Measurements from ENCODE around the gene PRSS36.
A peak's percentile ranks its signal among the peaks of the same experiment; 100 is the strongest.

The PRSS36 gene

DNA sequence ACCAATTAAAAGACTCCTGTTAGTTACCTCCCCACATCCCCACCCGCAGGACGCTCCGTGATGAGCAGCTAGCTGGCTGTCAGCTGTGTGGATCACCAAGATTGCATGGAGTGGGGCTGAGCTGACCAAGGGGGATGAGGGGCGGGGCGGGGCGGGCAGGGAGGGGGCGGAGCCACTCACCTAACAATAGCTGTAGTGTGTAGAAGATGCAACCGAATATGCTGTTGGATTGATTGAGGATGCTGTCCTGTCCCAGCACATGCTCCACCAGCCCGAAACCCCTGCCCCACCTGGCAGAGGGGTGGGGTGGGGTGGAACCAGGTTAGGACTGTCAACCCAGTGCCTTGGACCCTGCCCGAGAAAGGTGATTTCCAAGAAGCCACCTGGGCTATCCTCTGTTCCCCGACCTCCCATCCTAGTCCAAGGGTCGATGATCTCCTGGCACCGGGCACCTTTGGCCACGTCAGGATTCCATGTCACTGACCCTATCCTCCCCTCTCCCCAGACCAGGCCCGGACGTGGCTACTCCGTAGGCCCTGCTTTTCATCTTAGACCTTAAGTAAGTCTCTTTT lies 56.6 kb downstream of the PRSS36 start:
- H3K4me1 Mint-ChIP-seq = peaks cover 13% of the 10 kb centered on the region
- TF ChIP-seq, protein P1, sequence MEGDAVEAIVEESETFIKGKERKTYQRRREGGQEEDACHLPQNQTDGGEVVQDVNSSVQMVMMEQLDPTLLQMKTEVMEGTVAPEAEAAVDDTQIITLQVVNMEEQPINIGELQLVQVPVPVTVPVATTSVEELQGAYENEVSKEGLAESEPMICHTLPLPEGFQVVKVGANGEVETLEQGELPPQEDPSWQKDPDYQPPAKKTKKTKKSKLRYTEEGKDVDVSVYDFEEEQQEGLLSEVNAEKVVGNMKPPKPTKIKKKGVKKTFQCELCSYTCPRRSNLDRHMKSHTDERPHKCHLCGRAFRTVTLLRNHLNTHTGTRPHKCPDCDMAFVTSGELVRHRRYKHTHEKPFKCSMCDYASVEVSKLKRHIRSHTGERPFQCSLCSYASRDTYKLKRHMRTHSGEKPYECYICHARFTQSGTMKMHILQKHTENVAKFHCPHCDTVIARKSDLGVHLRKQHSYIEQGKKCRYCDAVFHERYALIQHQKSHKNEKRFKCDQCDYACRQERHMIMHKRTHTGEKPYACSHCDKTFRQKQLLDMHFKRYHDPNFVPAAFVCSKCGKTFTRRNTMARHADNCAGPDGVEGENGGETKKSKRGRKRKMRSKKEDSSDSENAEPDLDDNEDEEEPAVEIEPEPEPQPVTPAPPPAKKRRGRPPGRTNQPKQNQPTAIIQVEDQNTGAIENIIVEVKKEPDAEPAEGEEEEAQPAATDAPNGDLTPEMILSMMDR (IDR thresholded peaks at IDR 0.05; ENCODE audit: unreplicated experiment in 3 of 3) = no peak
- H3K4me3 Mint-ChIP-seq = peak overlapping the region; percentile 83 to 95 (median 94)
- H3K27ac Mint-ChIP-seq = no peak overlapping the region
- H3K36me3 Mint-ChIP-seq (ENCODE audit: low read depth) = peaks cover 10% of the 10 kb centered on the region
- H3K27me3 Mint-ChIP-seq (ENCODE audit: low read depth) = no peaks in the 10 kb centered on the region
- H3K9me3 Mint-ChIP-seq = no peaks in the 10 kb centered on the region

DNA sequence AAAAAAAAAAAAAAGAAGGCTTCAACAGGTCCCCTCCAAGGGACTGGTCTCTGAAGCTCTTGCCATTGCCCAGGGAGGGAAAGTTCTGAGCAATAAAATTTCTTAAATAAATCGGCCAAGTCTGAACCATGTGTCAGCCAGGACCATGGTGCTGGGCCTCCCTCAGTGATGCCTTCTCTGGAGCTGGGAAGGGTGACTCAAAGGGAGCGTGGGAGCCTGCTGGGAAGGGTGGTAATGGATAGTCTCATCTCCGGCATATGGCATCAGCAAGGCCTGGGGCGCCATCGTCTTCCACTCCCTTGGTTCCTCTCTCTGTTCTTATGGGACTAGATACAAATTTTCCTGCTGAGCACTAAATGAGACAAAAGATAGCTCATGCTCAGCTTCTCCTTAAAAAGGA lies 57.5 kb downstream of the PRSS36 start:
- no peaks in the 10 kb centered on the region for H3K9me3 Mint-ChIP-seq
- H3K4me3 Mint-ChIP-seq = peak overlapping the region; percentile 72 to 95 (median 76)
- H3K27me3 Mint-ChIP-seq (ENCODE audit: low read depth) = no peaks in the 10 kb centered on the region
- H3K36me3 Mint-ChIP-seq (ENCODE audit: low read depth) = peaks cover 10% of the 10 kb centered on the region
- TF ChIP-seq, protein P1 (IDR thresholded peaks at IDR 0.05; ENCODE audit: unreplicated experiment in 3 of 3) = no peak
- H3K4me1 Mint-ChIP-seq = peaks cover 13% of the 10 kb centered on the region
- H3K27ac Mint-ChIP-seq = peak overlapping the region in 1 of 3 experiments; percentile 39

DNA sequence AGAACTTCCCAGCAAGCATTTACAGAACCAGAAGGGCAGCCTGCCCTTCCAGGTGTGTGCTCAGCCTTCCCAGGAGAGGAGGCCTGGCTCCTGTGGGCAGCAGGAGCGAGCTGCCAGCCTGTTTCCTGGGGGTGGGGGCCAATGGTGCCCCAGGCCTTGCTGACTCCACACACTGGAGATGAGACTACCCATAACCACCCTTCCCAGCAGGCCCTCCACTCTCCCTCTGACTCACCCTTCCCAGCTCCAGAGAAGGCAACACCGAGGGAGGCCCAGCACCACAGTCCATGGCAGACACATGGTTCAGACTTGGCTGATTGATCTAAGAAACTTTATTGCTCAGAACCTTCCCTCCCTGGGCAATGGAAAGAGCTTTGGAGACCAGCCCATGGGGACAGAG lies 59.3 kb downstream of the PRSS36 start:
- Mint-ChIP-seq H3K4me3 (peak overlapping the region in 2 of 3 experiments; percentile 7 to 13), H3K9me3 (no peaks in the 10 kb centered on the region), H3K27me3 (ENCODE audit: low read depth) (no peaks in the 10 kb centered on the region), H3K27ac (no peak overlapping the region), H3K4me1 (peaks cover 18% of the 10 kb centered on the region), H3K36me3 (ENCODE audit: low read depth) (peaks cover 12% of the 10 kb centered on the region)
- TF ChIP-seq, protein P1 (IDR thresholded peaks at IDR 0.05; ENCODE audit: unreplicated experiment in 3 of 3) = no peak

DNA sequence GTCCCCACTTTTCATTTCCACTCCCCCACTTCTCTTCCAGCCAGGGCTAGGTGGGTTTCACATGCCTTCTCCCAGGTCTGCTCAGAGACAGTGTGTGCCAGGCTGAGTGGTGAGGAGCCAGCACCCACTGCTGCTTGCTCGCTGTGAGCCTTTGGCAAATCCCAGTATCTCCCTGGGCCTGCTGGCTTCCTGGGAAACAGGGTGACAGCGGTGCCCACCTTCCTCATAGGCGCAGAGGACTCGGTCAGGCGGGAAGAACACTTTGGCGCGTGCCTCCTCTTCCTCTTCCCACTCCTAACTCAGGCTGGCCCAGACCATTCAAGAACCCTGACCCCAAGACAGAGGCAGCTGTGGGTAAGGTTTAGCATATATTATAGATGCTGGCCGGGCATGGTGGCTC lies 60.7 kb downstream of the PRSS36 start:
- Mint-ChIP-seq H3K4me3 (no peak overlapping the region), H3K36me3 (ENCODE audit: low read depth) (peaks cover 14% of the 10 kb centered on the region), H3K27me3 (ENCODE audit: low read depth) (no peaks in the 10 kb centered on the region), H3K4me1 (peaks cover 20% of the 10 kb centered on the region), H3K9me3 (no peaks in the 10 kb centered on the region), H3K27ac (no peak overlapping the region)
- TF ChIP-seq, protein P1 (IDR thresholded peaks at IDR 0.05; ENCODE audit: unreplicated experiment in 3 of 3) = no peak
